Measurements from ENCODE around the gene CIPC. TPM values are rescaled to one million over a fixed set of nuclear protein-coding genes. Genes with fewer than 3 reads are reported as not detected.

CIPC gene
- total and polyA plus RNA-seq, 2 of the 13 experiments (the other 11 are each of a cell fraction or from before 2014, with no cell fraction given): 7.6 to 13.9 TPM

DNA sequence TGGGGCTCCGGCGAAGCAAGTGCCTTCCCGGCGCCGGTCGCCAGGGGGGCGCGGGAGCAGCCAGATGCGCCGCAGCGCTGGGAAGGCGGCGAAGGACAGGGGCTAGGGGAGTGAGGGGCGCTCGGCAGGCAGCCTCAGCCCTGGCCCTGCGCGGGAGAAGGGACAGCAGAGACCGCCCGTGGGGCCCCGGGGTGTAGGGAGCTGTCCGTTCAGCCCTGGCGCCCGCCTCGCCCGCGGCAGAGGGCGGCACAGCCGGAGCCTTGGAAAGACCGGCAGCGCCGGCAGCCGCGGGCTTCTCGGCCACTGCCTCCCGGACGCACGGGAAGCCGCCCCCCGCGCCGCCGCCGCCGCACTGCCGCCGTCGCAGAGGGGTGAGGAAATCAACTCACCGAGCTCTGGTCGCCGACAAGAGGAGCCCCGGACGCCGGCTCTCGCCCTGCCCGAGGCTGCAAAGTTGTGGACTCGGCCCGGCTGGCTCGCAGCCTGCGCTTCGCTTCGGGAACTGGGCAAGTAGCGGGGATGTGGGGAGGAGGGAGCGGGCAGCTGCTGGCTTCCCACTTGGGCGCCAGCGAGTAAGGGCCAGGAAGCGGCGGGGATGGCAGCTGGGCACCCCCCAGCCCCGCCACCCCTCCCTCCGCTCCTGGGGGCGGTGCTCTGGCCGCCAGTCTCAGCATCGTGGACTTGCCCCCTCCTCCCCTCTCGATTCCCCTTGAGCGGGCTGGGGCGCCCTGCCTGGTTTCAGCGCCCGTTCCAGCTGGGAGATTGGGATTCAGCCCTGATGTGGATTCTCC lies 43.4 kb downstream of the CIPC start, which contains the start of gene ZDHHC22 (continued):
- no peak for TF ChIP-seq ZNF143 (CRISPR knock-in tag; IDR thresholded peaks at IDR 0.05)

DNA sequence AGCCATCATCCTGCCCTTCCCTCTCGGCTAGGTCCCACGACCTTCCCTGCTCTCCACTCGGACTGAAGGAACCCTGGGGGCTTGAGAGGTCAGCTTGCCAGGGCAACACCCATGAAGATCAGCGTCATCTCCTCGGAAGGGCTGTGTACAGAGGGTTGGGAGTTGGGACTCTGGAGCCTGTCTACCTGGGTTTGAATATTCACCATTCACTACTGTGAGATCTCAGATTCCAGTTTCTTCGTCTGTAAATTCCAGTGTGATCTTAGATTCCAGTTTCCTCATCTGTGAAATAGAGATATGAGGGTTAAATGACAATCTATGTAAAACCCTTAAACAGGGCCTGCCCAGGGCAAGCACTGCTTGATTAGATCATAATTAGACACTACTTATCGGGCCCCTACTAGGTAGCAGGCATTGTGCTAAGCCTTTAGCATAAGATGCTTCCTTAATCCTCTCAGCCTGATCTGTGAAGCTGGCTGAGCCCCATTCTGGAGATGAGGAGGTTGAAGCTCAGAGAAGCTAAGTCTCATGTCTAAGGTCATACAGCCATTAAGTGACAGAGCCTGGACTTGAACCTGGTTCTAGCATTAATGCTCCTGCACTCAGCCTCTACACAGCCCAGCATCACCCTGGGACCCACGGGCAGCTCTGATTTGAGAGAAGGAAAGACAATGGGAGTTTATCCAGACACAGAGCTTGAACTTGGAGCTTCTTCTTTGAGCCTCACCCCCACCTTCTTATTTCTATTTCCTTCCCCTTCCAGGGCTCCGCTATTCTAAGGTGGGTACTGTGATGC lies 44.1 kb downstream of the CIPC start:
- Histone ChIP-seq H3K79me2 (ENCODE audit: insufficient read depth, low read length) (no peaks in the 10 kb centered on the region), H3K4me2 (ENCODE audit: low read depth, low read length) (peak overlapping the region; percentile 74), H3K9me3 (ENCODE audit: low read length) (no peaks in the 10 kb centered on the region), H3K9ac (ENCODE audit: insufficient read depth, low read depth, low read length) (no peak overlapping the region), H3K4me3 (replicated peaks in 1 of 3; ENCODE audit: insufficient read depth in 1 of 3, low read depth in 2 of 3, low read length in 3 of 3) (peak overlapping the region in 1 of 3 experiments; percentile 67; a peak in 2 of 6 replicates), H3K36me3 (replicated peaks in 1 of 2; ENCODE audit: control insufficient read depth in 1 of 2, insufficient read depth in 2 of 2, low read length in 2 of 2) (no peaks in the 10 kb centered on the region), H3K27me3 (ENCODE audit: control insufficient read depth in 1 of 2, insufficient read depth in 2 of 2, low read length in 2 of 2) (peaks cover 5 to 54% of the 10 kb centered on the region in 2 experiments; a peak in 4 of 5 replicates), H2AFZ (ENCODE audit: low read length) (no peak overlapping the region), H4K20me1 (ENCODE audit: insufficient read depth, low read length) (peaks cover 9% of the 10 kb centered on the region; the same call in 1 of the 2 replicates), H3K27ac (ENCODE audit: extremely low read length, insufficient read depth, low read length) (no peak overlapping the region), H3K4me1 (ENCODE audit: insufficient read depth, low read length) (peaks cover 19% of the 10 kb centered on the region)
- POLR2A ChIA-PET: no interaction called here
- ATAC-seq (no peak), FAIRE-seq (no peak), DNase-seq (ENCODE audit: low spot score) (no peak)
- no TSS peak for BruUV-seq (replicated peaks)
- in situ Hi-C loops (cut with HindIII; ENCODE audit: extremely low pct_ligation_motif_present, low pct_unique_long_range_greater_than_20kb): loop anchor here (5.0 kb wide), 1 partner anchor 65 kb away; no protein-coding TSS in a partner anchor
- CTCF ChIA-PET (ENCODE audit: low intra/inter-chr PET ratio, low total read pairs): no interaction called here
- WGBS (ENCODE audit: low lambda C conversion rate): 19% methylated on average over 7 of the region's 9 CpGs
- TF ChIP-seq ZC3H4 (CRISPR knock-in tag; IDR thresholded peaks at IDR 0.05; ENCODE audit: borderline replicate concordance): no peak
- TF ChIP-seq MEIS2 (CRISPR knock-in tag; IDR thresholded peaks at IDR 0.05): no peak
- intact Hi-C loops (cut with micrococcal nuclease; ENCODE audit: unreplicated experiment): no loop called here

DNA sequence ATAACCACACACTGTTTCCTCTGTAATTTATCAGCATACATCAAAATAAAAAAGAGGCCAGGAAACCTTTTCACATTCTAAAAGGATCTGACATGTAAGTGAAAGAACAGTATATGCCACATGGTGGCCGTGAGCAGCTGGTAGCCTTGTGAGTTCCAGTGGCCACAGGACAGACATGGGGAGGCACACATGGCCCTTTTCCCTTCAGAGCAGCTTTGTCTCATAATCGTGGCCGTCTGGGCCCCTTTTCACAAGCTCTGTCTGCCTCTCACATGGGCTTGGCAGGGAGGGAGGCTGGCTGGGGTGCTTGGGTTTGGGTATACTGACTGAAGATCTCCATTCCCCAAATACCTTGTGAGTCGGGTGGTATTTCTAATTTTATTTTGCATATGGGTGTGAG lies 45.0 kb downstream of the CIPC start:
- Histone ChIP-seq H4K20me1 (ENCODE audit: insufficient read depth, low read length) (peaks cover 9% of the 10 kb centered on the region; the same call in 1 of the 2 replicates), H3K9ac (ENCODE audit: insufficient read depth, low read depth, low read length) (no peak overlapping the region), H3K4me1 (ENCODE audit: insufficient read depth, low read length) (peaks cover 19% of the 10 kb centered on the region), H3K79me2 (ENCODE audit: insufficient read depth, low read length) (no peaks in the 10 kb centered on the region), H3K4me2 (ENCODE audit: low read depth, low read length) (no peak overlapping the region), H3K4me3 (replicated peaks in 1 of 3; ENCODE audit: insufficient read depth in 1 of 3, low read depth in 2 of 3, low read length in 3 of 3) (no peak overlapping the region), H2AFZ (ENCODE audit: low read length) (no peak overlapping the region), H3K27me3 (ENCODE audit: control insufficient read depth in 1 of 2, insufficient read depth in 2 of 2, low read length in 2 of 2) (peaks cover 5 to 54% of the 10 kb centered on the region in 2 experiments; a peak in 4 of 5 replicates), H3K9me3 (ENCODE audit: low read length) (no peaks in the 10 kb centered on the region), H3K36me3 (replicated peaks in 1 of 2; ENCODE audit: control insufficient read depth in 1 of 2, insufficient read depth in 2 of 2, low read length in 2 of 2) (no peaks in the 10 kb centered on the region), H3K27ac (ENCODE audit: extremely low read length, insufficient read depth, low read length) (no peak overlapping the region)
- WGBS (ENCODE audit: low lambda C conversion rate): 0% methylated on average over 2 of the region's 4 CpGs
- no peak for ATAC-seq
- in situ Hi-C loops (cut with HindIII; ENCODE audit: extremely low pct_ligation_motif_present, low pct_unique_long_range_greater_than_20kb) (loop anchor here (5.0 kb wide), 1 partner anchor 64 kb away; no protein-coding TSS in a partner anchor), intact Hi-C loops (cut with micrococcal nuclease; ENCODE audit: unreplicated experiment) (no loop called here)
- BruUV-seq (replicated peaks): no TSS peak
- CTCF ChIA-PET (ENCODE audit: low intra/inter-chr PET ratio, low total read pairs): no interaction called here
- POLR2A ChIA-PET: no interaction called here
- no peak for DNase-seq (ENCODE audit: low spot score)
- FAIRE-seq: no peak
- no peak for TF ChIP-seq SP140L (CRISPR knock-in tag; IDR thresholded peaks at IDR 0.05; ENCODE audit: borderline replicate concordance)
- TF ChIP-seq ZNF354B (CRISPR knock-in tag; IDR thresholded peaks at IDR 0.05): no peak
- no peak for TF ChIP-seq SRSF4 (IDR thresholded peaks at IDR 0.05; ENCODE audit: low read depth, low read length, poor library complexity, severe bottlenecking)
- no peak for TF ChIP-seq ZNF839 (CRISPR knock-in tag; IDR thresholded peaks at IDR 0.05; ENCODE audit: borderline replicate concordance)
